Prostate gland (tissue), 2 donors: Measurements from ENCODE around the gene NR3C1.

Experiments used
- POLR2A ChIP-seq: fragments of 450-650 bp; IDR thresholded peaks from one replicate; pipeline ENCODE4 v1.6.1; 2016; ENCODE audit warnings: antibody characterized with exemption, mild to moderate bottlenecking
- POLR2AphosphoS5 ChIP-seq: sonication (generic); formaldehyde crosslinking; IDR thresholded peaks from one replicate; pipeline ENCODE4 v1.6.1; 2017; ENCODE audit warnings: antibody characterized with exemption
- TF ChIP-seq, protein P1 (sequence below), 4 experiments: fragments of 200-600 bp in 2 of 4; fragments of 450-650 bp in 2 of 4; sonication (generic) in 2 of 4; IDR thresholded peaks; 1 replicate in 3 of 4; 2 replicates in 1 of 4; pipeline ENCODE4 v1.5.1; 2016 to 2019; ENCODE audit warnings: antibody characterized with exemption in 4 of 4, mild to moderate bottlenecking in 2 of 4, moderate library complexity in 2 of 4

- TF ChIP-seq, protein P1, sequence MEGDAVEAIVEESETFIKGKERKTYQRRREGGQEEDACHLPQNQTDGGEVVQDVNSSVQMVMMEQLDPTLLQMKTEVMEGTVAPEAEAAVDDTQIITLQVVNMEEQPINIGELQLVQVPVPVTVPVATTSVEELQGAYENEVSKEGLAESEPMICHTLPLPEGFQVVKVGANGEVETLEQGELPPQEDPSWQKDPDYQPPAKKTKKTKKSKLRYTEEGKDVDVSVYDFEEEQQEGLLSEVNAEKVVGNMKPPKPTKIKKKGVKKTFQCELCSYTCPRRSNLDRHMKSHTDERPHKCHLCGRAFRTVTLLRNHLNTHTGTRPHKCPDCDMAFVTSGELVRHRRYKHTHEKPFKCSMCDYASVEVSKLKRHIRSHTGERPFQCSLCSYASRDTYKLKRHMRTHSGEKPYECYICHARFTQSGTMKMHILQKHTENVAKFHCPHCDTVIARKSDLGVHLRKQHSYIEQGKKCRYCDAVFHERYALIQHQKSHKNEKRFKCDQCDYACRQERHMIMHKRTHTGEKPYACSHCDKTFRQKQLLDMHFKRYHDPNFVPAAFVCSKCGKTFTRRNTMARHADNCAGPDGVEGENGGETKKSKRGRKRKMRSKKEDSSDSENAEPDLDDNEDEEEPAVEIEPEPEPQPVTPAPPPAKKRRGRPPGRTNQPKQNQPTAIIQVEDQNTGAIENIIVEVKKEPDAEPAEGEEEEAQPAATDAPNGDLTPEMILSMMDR (IDR thresholded peaks at IDR 0.05), result no peak
- TF ChIP-seq POLR2AphosphoS5, result no peak
- no peak for TF ChIP-seq POLR2A
Observed at GRCh38 chr5:143308731-143309130, 94.8 kb downstream of the NR3C1 start.
